Renal cortex interstitium (tissue), 11 donors: Measurements from ENCODE around the gene CAMSAP2. TPM values are rescaled to one million over a fixed set of nuclear protein-coding genes. Genes with fewer than 3 reads are reported as not detected.
A peak's percentile ranks its signal among the peaks of the same experiment; 100 is the strongest.

Source experiments
- DNase-seq, 11 donors: peaks; one replicate each; pipeline ENCODE4 v3.0.0-alpha.2; 2013; ENCODE audit warnings: low read depth in 9 of 11, low spot score in 4 of 11; ENCODE audit errors: extremely low read depth in 1 of 11
- polyA plus RNA-seq, 3 donors: library from polyadenylated mRNA; unstranded; fragments of 120-200 nt; gene quantifications; one replicate each; pipeline ENCODE4 v1.2.1, GENCODE V29; 2013; ENCODE audit not compliant: insufficient read length in 3 of 3

CAMSAP2 gene
- polyA plus RNA-seq, 3 donors, result 35.8 to 41.0 (median 36.0) TPM

DNA sequence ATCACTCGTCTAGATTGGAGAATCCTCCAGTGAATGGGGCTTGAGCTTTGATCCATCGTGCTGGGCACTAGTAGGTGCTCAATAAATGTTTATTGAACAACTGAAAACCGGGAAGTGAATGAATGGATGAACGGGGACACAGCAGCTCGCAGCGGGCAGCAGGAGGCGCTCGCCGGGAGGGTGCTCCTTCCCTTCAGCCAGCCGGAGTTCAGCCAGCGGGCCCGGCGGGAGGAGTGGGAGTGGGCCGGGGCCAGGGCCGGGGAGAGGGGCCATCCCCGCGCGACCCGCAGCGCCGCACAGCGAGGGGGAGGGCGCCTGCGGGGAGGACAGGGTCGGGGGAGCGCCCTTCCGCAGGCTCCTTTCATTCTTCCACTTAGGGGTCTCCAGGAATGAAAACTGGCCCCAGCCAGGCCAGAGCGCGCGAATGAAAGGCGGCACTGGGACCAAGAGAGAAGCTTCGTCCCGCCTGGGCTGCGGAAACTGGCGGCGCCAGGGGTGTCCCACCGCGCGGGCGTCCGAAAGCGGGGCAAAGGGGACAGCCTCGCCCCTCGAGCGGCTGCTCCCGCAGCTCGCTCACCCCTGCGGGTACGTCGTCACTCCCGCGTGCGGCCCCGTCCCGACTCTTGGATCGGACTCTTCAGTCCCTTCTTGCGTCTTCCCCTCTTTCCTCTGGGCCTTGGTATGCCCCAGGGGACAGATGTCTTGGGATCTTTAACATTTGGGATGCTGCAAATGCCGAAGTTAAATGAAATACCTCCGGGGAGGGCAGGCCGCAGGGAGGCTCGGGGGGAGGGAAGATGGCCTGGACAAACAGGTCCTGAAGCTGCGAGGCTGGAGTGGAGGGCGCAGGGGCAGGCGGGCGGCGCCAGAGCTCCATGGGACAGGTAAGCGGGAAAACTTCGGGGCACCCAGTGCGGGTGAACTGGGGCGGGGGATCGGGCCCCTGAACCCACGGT, 152.4 kb downstream of the CAMSAP2 start:
- peak in 3 of 11 donors; percentile 52 to 71 (median 55) for DNase-seq

DNA sequence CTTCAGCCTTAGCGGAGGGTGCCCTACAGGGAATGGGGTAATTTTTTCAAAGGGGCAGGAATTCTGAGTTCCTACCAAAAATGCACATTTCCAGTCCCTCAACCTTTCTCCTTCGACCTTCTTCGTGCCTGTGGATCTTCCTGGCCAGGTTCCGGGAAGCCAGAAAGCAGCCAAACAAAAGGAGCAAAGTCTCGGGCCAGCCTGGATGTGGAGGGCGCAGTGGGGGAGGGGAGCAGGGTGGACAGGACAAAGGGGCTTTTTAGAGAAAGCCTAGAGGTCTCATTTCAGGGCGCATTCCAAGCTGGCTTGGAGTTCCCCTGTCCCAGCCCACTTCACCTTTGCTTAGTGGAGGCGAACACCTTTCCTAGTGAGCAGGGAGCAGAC, 153.1 kb downstream of the CAMSAP2 start:
- no peak for DNase-seq

DNA sequence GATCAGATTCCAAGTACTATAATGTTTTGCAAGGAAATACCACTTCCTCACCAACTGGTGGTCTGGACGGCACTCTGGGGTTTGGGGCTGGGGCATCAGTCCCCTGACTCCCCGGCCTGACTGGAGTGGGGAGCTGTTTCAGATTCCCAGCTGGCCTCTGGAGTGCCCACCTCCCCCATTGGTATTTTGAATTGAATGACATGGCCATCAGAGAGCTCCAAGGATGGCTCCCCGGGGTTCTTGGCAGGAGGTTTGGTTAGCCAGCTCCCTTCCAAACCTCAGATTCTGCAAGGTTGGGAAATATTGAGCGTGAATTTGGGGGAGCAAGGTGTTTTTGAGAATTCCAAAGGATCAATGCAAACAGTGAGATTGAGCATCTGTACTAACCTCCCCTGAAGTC, 153.9 kb downstream of the CAMSAP2 start:
- no peak for DNase-seq

DNA sequence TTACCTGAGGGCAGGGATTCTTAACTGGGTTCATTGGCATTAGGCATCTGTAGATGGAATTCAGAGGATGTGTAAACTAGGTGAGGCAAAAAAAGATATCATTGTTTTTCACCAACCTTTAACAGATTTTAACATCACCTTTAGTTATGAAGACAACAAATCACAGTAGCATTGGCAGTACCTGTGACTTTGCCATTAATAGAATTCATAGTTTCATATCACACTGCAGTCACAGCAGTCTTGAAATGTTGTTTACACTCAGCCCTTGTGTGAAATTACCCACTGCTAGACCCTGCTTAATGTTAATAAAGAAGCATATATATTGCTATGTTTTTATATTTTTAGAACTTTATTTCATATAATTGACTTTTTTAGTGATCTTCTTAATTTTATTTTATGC, 154.3 kb downstream of the CAMSAP2 start:
- DNase-seq, result no peak

DNA sequence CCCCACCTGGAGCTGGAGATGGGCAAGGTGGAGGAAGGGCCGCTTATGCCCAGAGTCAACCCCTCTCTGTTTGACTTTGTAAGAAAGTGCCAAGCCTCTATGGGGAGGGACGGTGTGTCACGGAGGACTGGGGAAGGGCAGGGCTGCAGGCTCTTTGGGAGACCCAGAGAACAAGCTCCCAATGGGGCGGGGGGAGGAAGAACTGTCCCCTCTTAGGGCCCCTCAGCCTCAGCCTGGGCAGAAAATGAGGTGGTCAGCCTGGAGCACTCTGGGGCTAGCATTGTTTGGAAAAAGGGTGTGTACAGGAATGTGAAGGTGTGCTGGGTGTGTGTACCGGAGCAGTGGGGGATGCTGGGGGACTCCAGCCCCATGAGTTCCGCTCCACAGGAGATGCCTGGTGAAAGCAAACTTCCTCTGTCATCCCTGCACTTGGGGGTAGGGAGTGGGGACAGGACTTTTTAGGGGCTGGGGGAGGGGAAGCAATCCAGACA, 154.8 kb downstream of the CAMSAP2 start:
- no peak for DNase-seq

DNA sequence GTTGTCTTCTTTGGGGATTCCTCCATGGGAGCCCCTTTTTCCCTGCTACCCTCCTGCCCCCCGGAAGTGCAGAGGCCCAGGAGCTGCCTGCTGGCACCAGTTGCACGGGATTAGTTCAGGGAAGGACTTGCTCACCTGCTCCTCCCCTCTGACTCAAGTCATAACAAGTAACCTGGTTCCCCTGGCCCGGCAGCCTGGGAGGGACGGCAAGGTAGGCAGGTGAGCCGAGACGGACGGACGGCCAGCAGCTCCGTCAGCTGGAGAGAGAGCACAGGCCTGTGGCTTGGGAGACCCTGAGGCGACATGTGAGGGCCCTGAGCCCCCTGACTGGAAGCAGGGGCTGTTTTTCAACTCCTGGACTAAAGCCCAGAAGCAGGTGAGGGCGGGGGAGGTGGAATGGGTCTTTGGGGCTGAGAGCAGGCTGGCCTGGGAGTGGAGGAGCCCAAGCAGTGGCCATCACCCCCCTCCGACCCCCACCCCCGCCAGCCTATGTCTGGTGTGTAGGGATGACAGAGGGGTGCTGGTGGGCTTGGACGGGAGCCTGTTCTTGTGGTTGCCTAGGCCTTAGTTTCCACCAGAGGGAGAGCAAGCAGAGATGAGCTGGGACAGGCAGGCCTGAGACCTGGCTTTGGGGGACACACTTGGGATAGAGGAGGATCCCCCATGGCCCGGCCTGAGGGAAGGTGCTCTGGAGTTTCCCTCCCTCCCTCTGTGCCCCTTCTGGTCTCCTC, 156.2 kb downstream of the CAMSAP2 start, which contains the start of gene INAVA:
INAVA (plus strand) TSS at position 189 of the 731 bp plus-strand sequence. CDS start 3,501 bp downstream, outside the sequence.
- no peak for DNase-seq

DNA sequence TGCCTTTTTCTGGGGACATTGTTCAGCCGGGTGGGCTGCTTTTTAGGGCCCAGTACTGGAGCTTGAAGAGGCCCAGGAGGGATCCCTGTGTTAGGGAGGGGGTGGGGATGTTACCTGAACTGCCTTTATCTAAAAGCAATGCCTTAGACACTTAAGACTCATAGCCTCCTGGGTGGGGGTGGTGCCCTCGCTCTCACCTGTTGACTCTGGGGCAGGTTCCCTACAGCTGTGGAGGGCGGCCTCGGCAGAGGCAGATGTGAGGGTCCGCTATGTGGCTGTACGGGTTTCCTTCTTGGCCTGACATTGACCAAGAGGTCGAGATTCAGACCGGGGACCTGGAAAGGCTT, 156.7 kb downstream of the CAMSAP2 start:
- no peak for DNase-seq

DNA sequence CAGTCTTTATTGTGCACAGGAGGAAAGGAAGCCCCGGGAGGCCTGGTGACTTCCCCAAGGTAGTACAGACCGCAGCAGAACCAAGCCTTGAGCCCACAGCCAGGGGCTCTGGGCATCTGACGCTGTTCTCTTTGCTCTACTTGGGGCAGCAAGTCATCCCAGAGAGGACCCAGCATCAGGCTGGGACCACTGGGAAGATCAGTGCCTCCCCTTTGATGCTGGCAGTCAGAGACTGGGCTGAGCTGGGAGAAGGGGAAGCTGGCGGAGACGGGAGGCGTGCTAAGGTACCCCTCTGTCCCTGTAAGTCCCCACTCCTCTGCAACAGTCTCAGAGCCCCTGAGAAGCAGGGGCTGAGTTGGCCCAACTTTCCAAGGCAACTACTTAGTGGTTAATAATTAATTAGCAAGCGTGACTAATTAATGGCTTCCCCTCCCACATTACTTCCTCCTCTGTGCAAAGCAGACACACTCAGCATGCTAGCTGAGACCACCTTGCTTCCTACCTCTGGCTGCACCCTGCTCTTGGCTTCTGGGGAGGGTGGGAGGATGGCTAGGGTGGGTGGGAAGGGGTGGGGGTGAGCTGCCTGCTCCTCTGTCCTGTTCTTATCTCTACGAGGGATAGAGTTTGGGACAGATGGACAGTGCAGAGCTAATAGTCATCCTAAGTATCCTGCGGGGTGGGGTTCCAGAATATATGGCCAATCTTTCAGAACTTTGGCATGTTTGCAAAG, 157.3 kb downstream of the CAMSAP2 start:
- no peak for DNase-seq

DNA sequence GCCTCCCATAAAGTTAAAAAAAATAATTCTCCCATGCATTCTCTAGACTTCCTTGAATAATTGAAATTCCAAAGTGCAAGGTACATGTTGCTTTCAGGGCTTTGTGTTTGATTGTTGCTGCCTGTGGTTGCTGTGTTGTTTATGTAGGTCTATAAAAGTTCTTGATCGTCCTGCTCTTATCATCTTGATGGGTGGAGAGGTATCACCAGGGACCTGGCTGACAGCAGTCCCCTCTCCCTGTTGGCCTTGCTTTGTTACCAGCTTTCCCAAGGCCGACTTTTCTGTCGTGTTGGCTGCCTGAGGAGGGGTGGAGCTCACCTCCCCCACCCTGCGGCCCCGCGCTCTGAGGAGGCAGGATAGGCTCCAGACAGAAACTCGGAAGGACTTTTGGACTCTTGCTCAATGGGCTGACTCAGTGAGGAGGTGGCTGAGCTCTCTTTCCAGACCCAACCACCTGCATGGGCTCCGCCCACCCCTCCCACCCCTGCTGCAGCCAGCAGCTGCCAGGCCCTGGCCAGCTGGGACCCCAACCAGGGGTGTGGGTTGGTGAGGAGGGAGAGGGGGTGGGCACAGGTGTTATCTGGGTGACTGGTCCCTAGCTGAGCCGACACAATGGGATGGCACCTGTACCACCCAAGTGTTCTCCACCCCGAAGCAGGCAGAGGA, 158.0 kb downstream of the CAMSAP2 start:
- no peak for DNase-seq

DNA sequence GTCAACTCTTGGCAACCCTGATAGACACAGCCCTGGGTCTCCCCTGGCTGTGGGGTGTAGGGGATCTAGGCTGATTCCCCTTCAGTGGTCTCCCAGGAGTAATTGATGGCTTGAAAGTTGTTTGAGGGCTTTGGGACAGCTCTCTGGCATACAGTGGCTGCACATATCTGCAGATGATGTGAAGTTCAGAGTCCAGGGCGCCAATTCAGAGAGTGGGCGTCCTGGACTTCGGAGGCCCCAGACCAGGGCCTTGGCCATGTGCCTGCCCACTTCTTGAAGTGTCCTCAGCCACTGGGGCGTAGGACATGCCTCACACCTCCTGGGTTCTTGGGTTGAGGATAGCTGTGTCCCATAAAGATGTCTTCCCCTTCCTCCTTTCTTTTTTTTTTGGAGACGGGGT, 158.6 kb downstream of the CAMSAP2 start:
- no peak for DNase-seq

DNA sequence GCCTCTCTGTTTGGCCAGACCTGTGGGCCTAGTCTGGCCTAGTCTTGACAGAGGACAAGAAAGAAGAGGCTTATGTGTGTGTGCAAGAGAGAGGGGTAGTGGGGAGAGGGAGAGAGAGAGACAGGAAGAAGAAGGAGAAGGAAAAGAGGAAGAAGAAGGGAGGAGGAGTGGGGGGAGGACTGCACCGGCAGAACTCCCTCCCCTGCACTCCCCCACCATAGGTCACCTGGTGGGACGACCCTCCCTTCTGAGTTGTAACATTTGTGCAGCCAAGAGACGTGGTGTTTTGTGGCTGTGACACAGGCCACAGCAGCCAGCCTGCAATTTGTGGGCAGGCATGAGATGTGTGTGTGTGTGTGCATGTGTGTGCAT, 160.3 kb downstream of the CAMSAP2 start:
- no peak for DNase-seq

DNA sequence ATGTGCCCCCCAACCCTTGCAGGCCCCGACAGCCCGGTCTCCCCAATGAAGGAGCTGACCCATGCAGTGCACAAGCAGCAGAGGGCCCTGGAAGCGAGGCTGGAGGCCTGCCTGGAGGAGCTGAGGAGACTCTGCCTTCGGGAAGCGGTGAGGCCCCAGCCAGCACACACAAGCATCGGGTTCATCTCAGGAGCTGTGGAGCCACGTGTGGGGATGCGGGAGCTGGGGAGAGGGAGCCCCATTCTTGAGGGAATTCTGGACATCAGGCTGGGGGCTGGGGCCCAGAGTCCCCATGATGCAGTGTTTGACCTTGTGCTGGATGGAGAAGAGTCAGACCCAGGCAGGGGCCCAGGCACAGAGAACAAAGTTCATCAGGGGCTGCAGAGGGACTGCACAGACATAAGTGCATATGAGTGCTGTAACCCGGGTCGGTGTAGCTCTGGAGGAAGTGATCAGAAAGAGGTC, 160.8 kb downstream of the CAMSAP2 start:
- no peak for DNase-seq

DNA sequence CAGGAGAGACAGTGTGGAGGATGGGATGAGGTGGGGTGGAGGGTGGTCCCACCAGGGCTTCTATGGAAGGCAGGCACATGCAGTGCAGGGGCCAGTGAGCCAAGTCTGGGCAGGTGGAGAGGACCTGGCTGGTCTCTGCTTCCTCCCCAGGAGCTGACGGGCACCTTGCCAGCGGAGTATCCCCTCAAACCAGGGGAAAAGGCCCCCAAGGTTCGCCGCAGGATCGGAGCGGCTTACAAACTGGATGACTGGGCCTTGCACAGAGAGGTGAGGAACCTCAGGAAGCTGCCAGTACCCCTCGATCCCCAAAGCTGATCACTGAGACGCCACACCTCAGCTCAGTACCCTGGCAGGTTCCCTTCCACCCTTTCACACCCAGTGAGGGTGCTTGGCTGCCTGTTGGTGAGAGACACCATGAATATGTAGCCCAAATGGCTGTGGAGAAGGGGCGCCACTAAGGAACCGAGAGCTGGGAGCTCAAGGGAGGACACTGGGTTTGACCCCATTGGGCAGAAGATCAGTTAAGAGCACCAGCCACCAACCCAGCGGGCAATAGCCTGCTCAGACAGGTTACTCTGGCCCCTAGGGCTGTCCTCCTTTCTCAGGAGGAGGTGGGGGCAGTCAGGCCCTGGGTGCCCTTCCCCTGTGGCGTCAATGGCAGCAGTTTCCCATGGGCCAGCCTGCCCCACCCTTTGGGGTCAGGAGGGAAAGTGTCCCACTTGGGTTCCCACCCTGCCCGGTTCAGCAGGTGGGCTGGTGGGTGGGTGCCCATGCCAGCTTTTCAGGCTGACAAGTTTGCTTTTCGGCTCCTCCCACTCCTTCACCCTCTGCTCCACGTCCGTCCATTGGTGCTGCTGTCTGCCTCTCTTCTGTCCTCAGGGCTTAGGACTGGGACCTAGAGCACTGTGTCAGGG, 161.5 kb downstream of the CAMSAP2 start:
- no peak for DNase-seq

DNA sequence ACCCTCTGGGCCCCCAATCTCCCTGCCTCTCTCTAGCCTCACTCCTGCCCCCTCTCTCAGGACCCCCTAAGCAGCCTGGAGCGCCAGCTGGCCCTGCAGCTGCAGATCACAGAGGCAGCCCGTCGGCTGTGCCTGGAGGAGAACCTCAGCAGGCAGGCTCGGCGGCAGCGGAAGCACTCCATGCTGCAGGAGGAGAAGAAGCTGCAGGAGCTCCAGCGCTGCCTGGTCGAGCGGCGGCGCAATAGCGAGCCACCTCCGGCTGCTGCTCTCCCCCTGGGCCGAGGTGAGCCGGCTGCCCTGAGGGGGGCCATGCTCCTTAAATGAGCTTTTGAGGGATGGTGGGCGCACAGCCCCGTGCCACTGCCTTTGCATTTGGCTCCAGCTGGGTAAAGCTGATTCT, 162.2 kb downstream of the CAMSAP2 start:
- DNase-seq, result no peak

DNA sequence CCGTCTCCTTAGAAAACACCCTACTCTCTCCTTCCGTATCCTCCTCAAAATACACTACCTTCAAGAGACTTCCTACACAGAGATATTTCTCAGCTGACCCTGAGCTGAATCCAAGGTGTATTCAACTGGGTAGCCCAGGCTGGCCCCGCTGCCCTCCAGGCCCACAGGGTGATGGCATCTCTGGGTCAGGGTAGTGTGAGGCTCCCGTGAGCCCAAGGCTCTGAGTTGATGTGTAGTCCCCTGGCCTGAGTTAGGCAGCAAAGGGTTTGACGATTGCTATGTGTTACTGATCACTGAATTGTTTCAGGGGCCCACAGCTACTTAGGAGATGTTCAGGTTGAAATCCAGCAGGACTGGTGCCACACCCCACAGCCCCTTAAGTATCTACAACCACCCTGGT, 162.7 kb downstream of the CAMSAP2 start:
- DNase-seq, result no peak

DNA sequence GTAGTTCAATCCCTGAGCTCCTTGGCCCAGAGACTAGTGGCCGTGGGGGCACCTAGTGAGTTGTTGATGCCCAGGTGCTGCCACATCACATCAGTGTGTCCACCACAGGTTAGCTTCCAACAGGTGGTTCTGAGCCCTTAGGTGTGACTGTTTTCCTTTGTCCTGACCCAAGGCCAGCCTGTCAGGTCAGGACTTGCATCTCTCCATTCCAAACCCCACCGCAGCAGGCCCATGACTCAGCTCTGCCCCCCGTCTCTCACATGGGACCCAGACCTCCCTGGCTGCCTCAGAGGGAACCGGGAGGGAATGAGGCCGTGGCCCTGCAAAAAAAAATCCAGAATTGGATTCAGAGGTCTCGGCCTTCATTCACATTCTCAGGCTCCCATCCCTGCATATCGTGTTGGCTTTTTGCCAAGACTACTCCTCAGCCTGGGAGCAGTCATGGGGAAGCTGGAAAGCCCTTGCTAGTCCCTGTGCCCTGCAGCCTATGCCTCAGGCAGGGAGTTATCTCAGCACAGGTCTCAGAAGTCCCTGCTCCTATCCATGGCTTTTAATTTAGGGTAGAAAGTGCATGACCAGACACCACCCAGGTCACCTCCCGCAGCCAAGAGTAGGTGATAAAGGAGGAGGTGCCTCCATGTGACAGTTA, 163.2 kb downstream of the CAMSAP2 start:
- DNase-seq, result no peak

DNA sequence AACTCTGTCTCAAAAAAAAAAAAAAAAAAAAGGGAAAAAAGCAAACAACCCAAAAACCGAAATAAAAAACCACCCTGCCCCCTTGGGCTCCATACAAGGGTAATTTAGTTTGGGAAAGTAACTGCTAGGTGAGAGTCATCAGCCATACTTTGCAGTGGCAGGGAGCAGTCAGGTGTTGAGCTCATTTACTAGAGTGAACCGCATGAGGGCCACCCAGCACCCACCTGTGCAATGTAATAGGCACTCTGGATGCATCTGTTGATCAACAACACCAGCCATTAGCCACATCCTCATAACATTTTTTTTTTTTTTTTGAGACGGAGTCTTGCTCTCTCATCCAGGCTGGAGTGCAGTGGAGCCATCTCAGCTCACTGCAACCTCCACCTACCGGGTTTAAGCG, 165.1 kb downstream of the CAMSAP2 start:
- DNase-seq, result no peak
